Measurements from ENCODE around the gene CDC42. TPM values are rescaled to one million over a fixed set of nuclear protein-coding genes. Genes with fewer than 3 reads are reported as not detected.
"Not testable (repeated sequence)": the region's sequence is repeated elsewhere in the genome, so short reads cannot be mapped to it uniquely, and the experiment has no call there.

CDC42 gene
- total and polyA plus RNA-seq, 2 of the 13 experiments (the other 11 are each of a cell fraction or from before 2014, with no cell fraction given) = 138 to 237 TPM

- H3K4me1 ChIP-seq (ENCODE audit: insufficient read depth, low read length) = peaks cover 36% of the 10 kb centered on the region
- H3K4me3 ChIP-seq (replicated peaks in 1 of 3; ENCODE audit: insufficient read depth in 1 of 3, low read depth in 2 of 3, low read length in 3 of 3); H2AFZ ChIP-seq (ENCODE audit: low read length); H3K27me3 ChIP-seq (ENCODE audit: control insufficient read depth in 1 of 2, insufficient read depth in 2 of 2, low read length in 2 of 2); CTCF ChIA-PET (ENCODE audit: low intra/inter-chr PET ratio, low total read pairs); H3K79me2 ChIP-seq (ENCODE audit: insufficient read depth, low read length); H3K36me3 ChIP-seq (replicated peaks in 1 of 2; ENCODE audit: control insufficient read depth in 1 of 2, insufficient read depth in 2 of 2, low read length in 2 of 2); H3K4me2 ChIP-seq (ENCODE audit: low read depth, low read length); in situ Hi-C loops (cut with HindIII; ENCODE audit: extremely low pct_ligation_motif_present, low pct_unique_long_range_greater_than_20kb); H3K9me3 ChIP-seq (ENCODE audit: low read length); H4K20me1 ChIP-seq (ENCODE audit: insufficient read depth, low read length); POLR2A ChIA-PET; BruUV-seq (replicated peaks); H3K27ac ChIP-seq (ENCODE audit: extremely low read length, insufficient read depth, low read length); intact Hi-C loops (cut with micrococcal nuclease; ENCODE audit: unreplicated experiment); FAIRE-seq; H3K9ac ChIP-seq (ENCODE audit: insufficient read depth, low read depth, low read length): not testable (repeated sequence)
- TF ChIP-seq FOXA3 (CRISPR knock-in tag; IDR thresholded peaks at IDR 0.05) (peak; percentile 10; the same call in 1 of the 2 replicates), RAD21 (CRISPR knock-in tag; IDR thresholded peaks at IDR 0.05) (peak; percentile 20; the same call in 1 of the 2 replicates), ZNF501 (CRISPR knock-in tag; IDR thresholded peaks at IDR 0.05) (peak; percentile 49; the same call in 1 of the 2 replicates), SMC3 (IDR thresholded peaks at IDR 0.05; ENCODE audit: low read length) (peak; percentile 32; the same call in 1 of the 2 replicates), HNF1B (CRISPR knock-in tag; IDR thresholded peaks at IDR 0.05) (peak; percentile 50; the same call in 1 of the 2 replicates), CTCF (CRISPR knock-in tag; IDR thresholded peaks at IDR 0.05) (peak; percentile 81), STAG1 (CRISPR knock-in tag; IDR thresholded peaks at IDR 0.05) (peak; percentile 76), ZNF687 (CRISPR knock-in tag; IDR thresholded peaks at IDR 0.05) (peak; percentile 23; the same call in 1 of the 2 replicates), GATAD1 (CRISPR knock-in tag; IDR thresholded peaks at IDR 0.05) (0 out of 2 replicates have a peak, but pooled peaks have one; percentile 33)
- 23% methylated on average over 14 of the region's 18 CpGs for WGBS (ENCODE audit: low lambda C conversion rate)
- ATAC-seq (peak; percentile 94), DNase-seq (ENCODE audit: low spot score) (peak; percentile 50)
Observed at GRCh38 chr1:22005261-22006149, 47.0 kb upstream of the CDC42 start.

- FAIRE-seq; ATAC-seq; in situ Hi-C loops (cut with HindIII; ENCODE audit: extremely low pct_ligation_motif_present, low pct_unique_long_range_greater_than_20kb): not testable (repeated sequence)
Observed at GRCh38 chr1:22006736-22007135, 45.8 kb upstream of the CDC42 start.

More at GRCh38 chr1:22006736-22007135, 45.8 kb upstream of the CDC42 start:
- CTCF ChIA-PET (ENCODE audit: low intra/inter-chr PET ratio, low total read pairs); H4K20me1 ChIP-seq (ENCODE audit: insufficient read depth, low read length); BruUV-seq (replicated peaks); H3K9me3 ChIP-seq (ENCODE audit: low read length); H3K27me3 ChIP-seq (ENCODE audit: control insufficient read depth in 1 of 2, insufficient read depth in 2 of 2, low read length in 2 of 2); POLR2A ChIA-PET; DNase-seq (ENCODE audit: low spot score); H3K4me3 ChIP-seq (replicated peaks in 1 of 3; ENCODE audit: insufficient read depth in 1 of 3, low read depth in 2 of 3, low read length in 3 of 3); intact Hi-C loops (cut with micrococcal nuclease; ENCODE audit: unreplicated experiment); H3K27ac ChIP-seq (ENCODE audit: extremely low read length, insufficient read depth, low read length); H3K9ac ChIP-seq (ENCODE audit: insufficient read depth, low read depth, low read length); H2AFZ ChIP-seq (ENCODE audit: low read length); H3K36me3 ChIP-seq (replicated peaks in 1 of 2; ENCODE audit: control insufficient read depth in 1 of 2, insufficient read depth in 2 of 2, low read length in 2 of 2); H3K79me2 ChIP-seq (ENCODE audit: insufficient read depth, low read length): not testable (repeated sequence)
- peak overlapping the region; percentile 7; the same call in 1 of the 2 replicates for H3K4me2 ChIP-seq (ENCODE audit: low read depth, low read length)
- 51% methylated on average over 10 of the region's 13 CpGs for WGBS (ENCODE audit: low lambda C conversion rate)
- peaks cover 24% of the 10 kb centered on the region for H3K4me1 ChIP-seq (ENCODE audit: insufficient read depth, low read length)

Measured in HepG2 (cell line).